ENCODE data around the gene ALDH1A1. TPM values are rescaled to one million over a fixed set of nuclear protein-coding genes. Genes with fewer than 3 reads are reported as not detected.

The ALDH1A1 gene
- total RNA-seq, 1 donor from 2014 or later = not detected

DNA sequence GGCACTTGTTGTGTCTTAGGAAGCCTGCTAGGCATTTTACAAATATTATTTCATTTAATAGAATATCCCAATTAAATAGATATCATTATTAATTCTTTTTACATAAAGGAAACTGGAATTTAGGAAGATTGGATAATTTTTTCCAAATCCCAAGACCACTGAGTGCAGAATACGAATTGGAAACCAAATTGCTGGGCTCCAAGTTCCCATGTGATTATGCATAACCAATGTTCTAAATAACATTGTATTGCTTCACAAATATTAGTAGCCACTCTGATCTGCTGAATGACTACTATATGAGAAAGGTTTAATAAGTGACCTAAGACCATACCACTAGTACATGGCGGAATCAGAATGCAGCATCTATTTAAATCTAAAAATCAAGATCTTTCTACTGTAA lies 57.7 kb downstream of the ALDH1A1 start:
- Histone ChIP-seq H3K4me2 (no peak overlapping the region), H3K9ac (no peak overlapping the region), H3F3A (ENCODE audit: low read depth) (peaks cover 7% of the 10 kb centered on the region), H3K79me2 (ENCODE audit: low read depth) (no peaks in the 10 kb centered on the region), H3K27ac (no peak overlapping the region), H3K4me3 (no peak overlapping the region), H4K20me1 (ENCODE audit: low read depth) (no peaks in the 10 kb centered on the region), H2AFZ (replicated peaks) (no peak overlapping the region), H3K4me1 (peaks cover 21% of the 10 kb centered on the region), H3K9me3 (ENCODE audit: low read depth) (no peaks in the 10 kb centered on the region), H3K36me3 (no peaks in the 10 kb centered on the region), H3K27me3 (no peaks in the 10 kb centered on the region)
- H3K27ac Mint-ChIP-seq = no peak overlapping the region
- DNase-seq (ENCODE audit: low spot score) = no peak
- no peak overlapping the region for H3K4me3 Mint-ChIP-seq
- H3K4me1 Mint-ChIP-seq = peaks cover 3% of the 10 kb centered on the region
- H3K9me3 Mint-ChIP-seq = no peaks in the 10 kb centered on the region
- TF ChIP-seq EZH2 (IDR thresholded peaks at IDR 0.05) (no peak), EZH2phosphoT487 (IDR thresholded peaks at IDR 0.05) (no peak), CTCF (IDR thresholded peaks at IDR 0.05) (no peak)
- no peaks in the 10 kb centered on the region for H3K27me3 Mint-ChIP-seq (ENCODE audit: insufficient read depth, low read depth)
- H3K36me3 Mint-ChIP-seq = no peaks in the 10 kb centered on the region

DNA sequence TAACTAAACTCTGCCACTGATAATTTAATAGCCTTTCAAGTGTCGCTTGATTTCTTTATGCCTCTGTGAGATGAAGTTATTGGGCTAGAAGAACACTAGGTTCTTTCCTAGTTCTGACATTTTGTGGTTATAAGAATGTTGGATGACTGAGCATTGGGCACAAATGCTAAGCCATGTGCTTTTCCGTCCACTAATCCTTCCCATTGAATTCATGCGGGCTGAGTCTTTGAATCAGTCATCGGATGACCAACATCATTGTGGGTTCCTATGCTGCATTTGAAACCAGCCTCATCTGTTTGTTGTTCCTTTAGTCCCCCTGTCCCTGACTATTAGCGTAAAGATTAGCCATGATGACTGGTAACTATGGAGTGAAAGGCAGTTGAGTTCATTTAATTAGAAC lies 58.5 kb downstream of the ALDH1A1 start:
- Mint-ChIP-seq H3K27me3 (ENCODE audit: insufficient read depth, low read depth) (no peaks in the 10 kb centered on the region), H3K9me3 (no peaks in the 10 kb centered on the region), H3K4me1 (peaks cover 3% of the 10 kb centered on the region), H3K4me3 (no peak overlapping the region), H3K27ac (no peak overlapping the region), H3K36me3 (no peaks in the 10 kb centered on the region)
- no peak overlapping the region for H3K4me3 ChIP-seq
- H4K20me1 ChIP-seq (ENCODE audit: low read depth) = no peaks in the 10 kb centered on the region
- H3K27ac ChIP-seq = no peak overlapping the region
- peaks cover 7% of the 10 kb centered on the region for H3F3A ChIP-seq (ENCODE audit: low read depth)
- H3K4me2 ChIP-seq = peak overlapping the region; percentile 21
- peak; percentile 82 for DNase-seq (ENCODE audit: low spot score)
- H3K9ac ChIP-seq = no peak overlapping the region
- H3K79me2 ChIP-seq (ENCODE audit: low read depth) = no peaks in the 10 kb centered on the region
- no peaks in the 10 kb centered on the region for H3K27me3 ChIP-seq
- no peaks in the 10 kb centered on the region for H3K36me3 ChIP-seq
- peaks cover 16% of the 10 kb centered on the region for H3K4me1 ChIP-seq
- peak; percentile 60 for TF ChIP-seq EZH2phosphoT487 (IDR thresholded peaks at IDR 0.05)
- no peak for TF ChIP-seq CTCF (IDR thresholded peaks at IDR 0.05)
- H2AFZ ChIP-seq (replicated peaks) = no peak overlapping the region
- H3K9me3 ChIP-seq (ENCODE audit: low read depth) = no peaks in the 10 kb centered on the region

DNA sequence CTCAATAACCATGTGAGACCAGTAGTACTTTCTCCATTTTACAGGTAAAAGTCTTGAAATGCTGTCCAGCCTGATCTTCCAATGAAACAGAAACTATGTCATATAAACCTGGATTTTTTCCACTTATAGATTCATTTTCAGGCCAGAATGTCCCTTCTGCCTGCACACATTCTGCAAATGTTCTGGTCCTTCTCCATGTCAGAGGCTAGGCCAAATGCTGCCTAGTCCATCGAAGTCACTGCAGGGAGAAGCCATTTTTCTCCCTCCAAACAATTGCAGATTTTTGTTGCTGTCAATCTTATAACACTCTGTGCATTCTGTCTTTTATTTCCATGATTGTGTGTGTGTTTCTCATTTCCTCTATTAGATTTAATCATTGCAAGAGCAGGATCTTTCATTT lies 59.4 kb downstream of the ALDH1A1 start:
- Histone ChIP-seq H3K4me1 (peaks cover 16% of the 10 kb centered on the region), H3K4me2 (no peak overlapping the region), H3K27ac (no peak overlapping the region), H3K36me3 (no peaks in the 10 kb centered on the region), H3K9me3 (ENCODE audit: low read depth) (no peaks in the 10 kb centered on the region), H2AFZ (replicated peaks) (no peak overlapping the region), H3K79me2 (ENCODE audit: low read depth) (no peaks in the 10 kb centered on the region), H4K20me1 (ENCODE audit: low read depth) (no peaks in the 10 kb centered on the region), H3F3A (ENCODE audit: low read depth) (peaks cover 7% of the 10 kb centered on the region), H3K9ac (no peak overlapping the region), H3K4me3 (no peak overlapping the region), H3K27me3 (no peaks in the 10 kb centered on the region)
- H3K4me1 Mint-ChIP-seq = peaks cover 3% of the 10 kb centered on the region
- no peak for DNase-seq (ENCODE audit: low spot score)
- no peaks in the 10 kb centered on the region for H3K27me3 Mint-ChIP-seq (ENCODE audit: insufficient read depth, low read depth)
- H3K4me3 Mint-ChIP-seq = no peak overlapping the region
- TF ChIP-seq EZH2phosphoT487 (IDR thresholded peaks at IDR 0.05) (no peak), EZH2 (IDR thresholded peaks at IDR 0.05) (no peak), CTCF (IDR thresholded peaks at IDR 0.05) (no peak)
- no peak overlapping the region for H3K27ac Mint-ChIP-seq
- no peaks in the 10 kb centered on the region for H3K9me3 Mint-ChIP-seq
- no peaks in the 10 kb centered on the region for H3K36me3 Mint-ChIP-seq

Measured in neural progenitor cell (in vitro differentiated cells).